CD4-positive, alpha-beta T cell treated with Interleukin-12 subunit alpha and Interleukin-12 subunit beta, for 1 hour (primary cell): ENCODE results near the gene IL32.
A peak's percentile ranks its signal among the peaks of the same experiment; 100 is the strongest.
"Not testable (repeated sequence)": the region's sequence is repeated elsewhere in the genome, so short reads cannot be mapped to it uniquely, and the experiment has no call there.

Experiments
- DNase-seq: peaks from one replicate; pipeline ENCODE4 v3.0.0-alpha.2; 2020

Gene IL32

DNA sequence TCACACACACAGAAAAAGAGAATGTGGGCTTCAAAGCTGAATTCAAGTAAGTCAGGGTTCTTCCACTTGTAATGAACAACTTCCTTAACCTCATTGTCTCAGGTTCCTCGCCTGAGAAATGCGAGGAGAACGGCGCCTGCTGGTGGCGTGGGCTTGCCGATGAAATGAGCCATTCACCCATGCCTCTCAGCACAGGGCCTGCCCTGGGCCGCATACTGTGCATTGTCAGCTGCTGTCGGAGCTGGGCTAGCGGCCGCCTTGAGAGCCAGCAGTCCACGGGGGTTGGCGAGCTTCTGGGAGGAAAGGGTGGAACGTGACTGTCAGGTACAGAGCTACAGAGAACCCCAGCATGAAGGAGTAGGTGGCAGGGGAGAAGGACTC is 12.1 kb upstream of the IL32 start:
- not testable (repeated sequence) for DNase-seq

DNA sequence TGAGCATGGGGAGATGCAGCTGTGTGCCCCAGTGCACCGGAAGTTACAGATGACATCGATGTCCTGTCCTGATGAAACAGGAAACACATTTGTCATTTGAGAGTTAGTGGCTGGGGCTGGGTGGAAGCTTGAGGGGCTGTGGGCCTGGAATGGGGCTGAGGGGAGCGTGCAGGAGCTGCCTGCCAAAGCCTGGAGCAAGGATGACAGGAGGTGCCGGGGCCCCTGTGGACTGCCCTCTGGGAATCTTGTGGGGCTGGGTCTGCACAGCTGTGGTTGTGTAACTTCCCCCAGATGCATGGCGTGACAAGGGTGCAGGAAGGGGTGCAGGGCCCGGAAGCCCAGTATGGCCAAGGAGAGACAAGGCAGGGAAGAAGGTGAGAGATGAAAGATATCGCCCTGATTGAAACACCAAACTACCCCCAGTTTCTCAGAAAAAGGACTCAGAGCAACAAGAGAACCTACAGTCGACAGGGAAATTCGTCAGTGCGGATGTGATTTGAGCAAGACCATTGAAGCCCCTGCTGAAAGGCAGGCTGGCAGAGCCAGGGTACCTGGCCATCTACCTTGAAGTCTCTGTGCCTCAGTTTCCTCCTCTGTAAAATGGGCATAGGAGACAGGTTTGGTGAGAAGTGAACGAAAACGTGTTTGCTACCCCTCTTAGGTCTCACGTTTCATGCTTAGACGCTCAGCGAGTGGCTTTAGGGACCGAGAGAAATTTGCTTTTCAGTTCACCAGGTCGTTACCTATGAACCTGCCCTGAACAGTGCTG is 10.3 kb upstream of the IL32 start:
- no peak for DNase-seq

DNA sequence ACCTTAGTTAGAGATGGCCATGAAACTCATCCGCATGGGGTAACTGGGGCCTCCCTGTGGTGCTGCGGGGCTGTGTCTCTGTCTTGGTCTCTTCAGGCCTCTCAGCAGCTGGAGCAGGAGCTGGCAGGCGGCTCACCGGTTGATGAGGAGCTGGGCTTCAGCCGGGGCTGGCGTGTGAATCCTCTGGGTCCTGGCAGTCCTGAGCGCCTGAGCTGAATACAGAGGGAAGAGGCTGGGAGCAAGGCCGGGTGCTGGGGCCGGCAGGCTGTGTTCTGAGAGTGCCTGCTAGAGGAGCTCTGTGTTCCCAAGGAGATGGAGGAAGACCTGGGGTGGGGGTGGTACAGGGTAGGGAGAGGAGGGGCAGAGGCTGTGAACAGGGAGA is 9.7 kb upstream of the IL32 start:
- not testable (repeated sequence) for DNase-seq

DNA sequence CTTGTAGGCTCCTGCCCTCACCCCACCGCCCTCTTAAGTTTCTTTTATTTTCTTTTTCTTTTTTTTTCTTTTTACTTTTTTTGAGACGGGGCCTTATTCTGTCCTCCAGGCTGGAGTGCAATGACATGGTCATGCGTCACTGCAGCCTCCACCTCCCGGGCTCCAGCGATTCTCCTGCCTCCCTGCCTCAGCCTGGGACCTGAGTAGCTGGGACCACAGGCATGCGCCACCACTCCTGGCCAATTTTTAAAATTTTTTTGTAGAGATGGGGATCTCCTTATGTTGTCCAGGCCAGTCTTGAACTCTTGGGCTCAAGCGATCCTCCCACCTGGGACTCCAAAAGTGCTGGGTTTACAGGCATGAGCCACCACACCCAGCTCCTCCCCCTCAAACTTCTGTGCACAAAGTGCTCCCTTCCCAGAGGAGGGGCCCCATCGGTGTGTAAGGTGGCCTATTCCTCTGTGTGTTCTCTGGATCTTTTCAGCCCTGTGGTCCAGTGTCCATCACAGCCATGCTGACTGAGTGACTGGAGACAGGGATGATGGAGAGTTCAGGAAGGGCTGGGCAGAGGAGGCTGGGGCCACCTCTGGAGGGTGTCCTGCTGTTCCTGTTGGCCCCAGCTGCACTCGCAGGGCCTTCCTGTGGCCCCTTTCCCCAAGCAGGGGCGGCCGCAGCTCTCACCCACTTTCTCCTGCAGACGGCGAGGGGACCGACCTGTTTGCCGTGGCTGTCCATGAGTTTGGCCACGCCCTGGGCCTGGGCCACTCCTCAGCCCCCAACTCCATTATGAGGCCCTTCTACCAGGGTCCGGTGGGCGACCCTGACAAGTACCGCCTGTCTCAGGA is 8.9 kb upstream of the IL32 start:
- DNase-seq: no peak

DNA sequence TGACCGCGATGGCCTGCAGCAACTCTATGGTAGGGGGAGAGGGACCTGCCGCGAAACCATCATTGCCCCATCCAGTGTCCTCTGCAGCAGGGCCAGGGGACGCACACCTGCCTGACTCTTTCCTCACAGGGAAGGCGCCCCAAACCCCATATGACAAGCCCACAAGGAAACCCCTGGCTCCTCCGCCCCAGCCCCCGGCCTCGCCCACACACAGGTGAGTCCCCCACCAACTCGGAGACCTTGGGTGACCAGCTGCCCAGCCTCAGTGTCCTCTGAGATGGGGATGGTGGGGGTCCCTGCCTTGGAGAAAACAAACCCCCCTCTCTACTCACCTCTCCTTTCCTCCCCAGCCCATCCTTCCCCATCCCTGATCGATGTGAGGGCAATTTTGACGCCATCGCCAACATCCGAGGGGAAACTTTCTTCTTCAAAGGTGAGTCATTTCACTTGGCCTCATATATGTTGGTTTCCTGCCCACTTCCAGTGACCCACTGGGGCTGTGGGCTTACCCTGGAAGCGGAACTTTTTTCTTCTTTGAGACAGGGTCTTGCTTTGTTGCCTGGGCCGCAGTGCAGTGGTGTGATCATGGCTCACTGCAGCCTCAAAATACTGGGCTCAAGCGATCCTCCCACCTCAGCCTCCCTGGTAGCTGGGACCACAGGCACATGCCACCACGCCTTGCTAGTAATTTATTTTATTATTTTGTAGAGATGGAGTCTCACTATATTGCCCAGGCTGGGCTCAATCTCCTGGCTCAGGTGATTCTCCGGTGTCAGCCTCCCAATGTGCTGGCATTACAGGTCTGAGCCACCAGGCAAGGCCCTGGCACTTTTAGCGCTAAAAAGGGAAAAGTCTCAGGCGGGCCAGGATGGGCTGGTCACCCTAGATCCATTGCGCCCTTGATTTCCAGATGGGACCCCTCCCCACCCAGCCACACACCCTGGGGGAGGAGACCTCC is 8.0 kb upstream of the IL32 start:
- no peak for DNase-seq

DNA sequence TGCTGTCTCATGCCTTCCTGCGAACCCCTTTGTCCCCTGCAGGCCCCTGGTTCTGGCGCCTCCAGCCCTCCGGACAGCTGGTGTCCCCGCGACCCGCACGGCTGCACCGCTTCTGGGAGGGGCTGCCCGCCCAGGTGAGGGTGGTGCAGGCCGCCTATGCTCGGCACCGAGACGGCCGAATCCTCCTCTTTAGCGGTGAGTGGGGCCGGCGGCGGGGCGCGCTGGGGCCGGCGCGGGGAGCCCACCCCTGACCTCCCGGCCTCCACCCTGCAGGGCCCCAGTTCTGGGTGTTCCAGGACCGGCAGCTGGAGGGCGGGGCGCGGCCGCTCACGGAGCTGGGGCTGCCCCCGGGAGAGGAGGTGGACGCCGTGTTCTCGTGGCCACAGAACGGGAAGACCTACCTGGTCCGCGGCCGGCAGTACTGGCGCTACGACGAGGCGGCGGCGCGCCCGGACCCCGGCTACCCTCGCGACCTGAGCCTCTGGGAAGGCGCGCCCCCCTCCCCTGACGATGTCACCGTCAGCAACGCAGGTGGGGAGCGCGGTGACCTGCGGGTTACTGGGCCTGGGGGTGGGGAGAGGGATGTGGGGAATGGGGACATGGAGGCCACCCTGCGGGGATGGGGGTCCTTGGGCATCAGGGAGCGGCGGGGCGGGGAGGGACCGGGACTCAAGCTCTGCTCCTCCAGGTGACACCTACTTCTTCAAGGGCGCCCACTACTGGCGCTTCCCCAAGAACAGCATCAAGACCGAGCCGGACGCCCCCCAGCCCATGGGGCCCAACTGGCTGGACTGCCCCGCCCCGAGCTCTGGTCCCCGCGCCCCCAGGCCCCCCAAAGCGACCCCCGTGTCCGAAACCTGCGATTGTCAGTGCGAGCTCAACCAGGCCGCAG is 7.1 kb upstream of the IL32 start:
- DNase-seq: peak; percentile 57

DNA sequence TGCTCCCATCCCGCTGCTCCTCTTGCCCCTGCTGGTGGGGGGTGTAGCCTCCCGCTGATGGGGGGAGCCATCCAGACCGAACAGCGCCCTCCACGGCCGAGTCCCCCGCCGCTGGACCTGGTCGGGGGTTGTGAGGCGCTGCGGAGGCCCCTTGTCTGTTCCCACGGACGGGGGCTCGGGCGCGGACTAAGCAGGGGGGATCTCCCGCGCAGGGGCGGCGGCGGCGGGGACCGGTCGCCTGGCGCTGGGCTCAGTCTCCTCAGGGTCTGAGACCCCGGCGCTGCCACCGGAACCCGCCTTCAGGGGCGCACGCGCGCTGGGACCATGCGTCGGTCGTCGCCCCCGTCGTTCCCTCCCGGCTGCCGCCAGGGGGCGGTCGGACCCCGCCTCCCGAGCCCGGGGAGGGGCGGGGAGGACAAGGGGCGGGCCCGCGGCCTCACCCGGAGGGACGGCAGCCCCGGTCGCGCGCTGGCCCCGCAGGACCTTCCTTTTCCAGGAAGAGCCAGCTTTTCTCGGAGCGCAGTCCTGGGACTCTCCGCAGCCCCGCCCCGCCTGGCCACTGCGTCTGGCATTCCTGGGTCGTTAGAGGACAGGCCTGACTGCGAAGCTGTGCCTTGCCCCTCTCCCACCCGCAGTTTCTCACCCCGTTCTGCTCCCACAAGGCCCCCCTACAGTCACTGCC is 6.3 kb upstream of the IL32 start:
- DNase-seq: peak; percentile 90

DNA sequence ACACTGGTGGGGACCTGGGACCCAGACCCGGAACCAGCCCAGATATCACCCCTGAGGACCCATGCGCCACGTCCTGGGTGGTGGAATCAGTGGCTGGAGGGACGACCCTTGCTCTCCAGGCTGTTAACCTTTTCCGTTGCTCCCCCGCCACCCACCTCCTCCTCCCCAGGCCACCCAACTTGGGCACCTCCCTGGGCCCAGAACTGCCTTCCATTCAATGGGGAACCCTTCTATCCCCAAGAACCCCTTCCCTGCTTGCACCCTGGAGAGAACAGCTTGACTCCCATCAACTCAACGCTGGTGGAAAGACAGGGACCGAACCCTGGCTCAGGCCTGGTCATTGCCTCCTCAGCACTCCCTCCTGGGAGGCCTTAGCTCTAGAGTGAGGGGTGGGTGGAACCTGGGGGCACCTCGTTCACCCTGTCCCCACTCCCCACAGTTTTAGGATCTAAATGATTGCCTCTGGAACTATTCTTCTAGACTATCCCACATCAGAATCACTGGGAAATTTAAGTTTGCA is 5.7 kb upstream of the IL32 start:
- no peak for DNase-seq

DNA sequence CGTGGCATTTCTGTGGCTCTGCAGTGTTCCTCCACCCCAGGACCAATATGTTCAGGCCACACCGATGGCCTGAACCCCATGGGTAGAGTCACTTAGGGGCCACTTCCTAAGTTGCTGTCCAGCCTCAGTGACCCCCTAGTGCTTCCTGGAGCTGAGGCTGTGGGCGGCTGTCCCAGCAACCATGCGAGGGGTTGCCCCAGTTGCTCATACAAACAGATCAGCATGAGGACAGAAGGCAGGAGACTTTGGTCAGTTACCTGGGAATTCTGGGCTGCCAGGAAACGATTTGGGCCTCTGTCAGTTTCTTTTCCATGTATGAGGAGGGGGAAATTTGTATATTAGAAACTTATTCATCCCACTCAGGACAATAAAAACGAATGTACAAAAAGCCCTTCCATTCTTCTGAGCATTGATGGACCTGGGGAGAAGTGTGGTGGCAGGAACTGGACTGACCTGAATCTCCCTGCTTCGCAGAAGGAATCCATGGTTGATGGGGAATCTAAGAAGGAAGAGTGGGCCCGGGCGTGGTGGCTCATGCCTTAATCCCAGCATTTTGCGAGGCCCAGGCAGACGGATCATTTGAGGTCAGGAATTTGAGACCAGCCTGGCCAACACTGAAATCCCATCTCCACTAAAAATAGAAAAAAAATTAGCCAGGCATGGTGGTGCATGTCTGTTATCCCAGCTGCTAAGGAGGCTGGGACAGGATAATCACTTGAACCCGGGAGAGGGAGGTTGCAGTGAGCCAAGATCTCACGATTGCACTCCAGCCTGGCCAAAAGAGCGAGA is 4.9 kb upstream of the IL32 start:
- DNase-seq: no peak

DNA sequence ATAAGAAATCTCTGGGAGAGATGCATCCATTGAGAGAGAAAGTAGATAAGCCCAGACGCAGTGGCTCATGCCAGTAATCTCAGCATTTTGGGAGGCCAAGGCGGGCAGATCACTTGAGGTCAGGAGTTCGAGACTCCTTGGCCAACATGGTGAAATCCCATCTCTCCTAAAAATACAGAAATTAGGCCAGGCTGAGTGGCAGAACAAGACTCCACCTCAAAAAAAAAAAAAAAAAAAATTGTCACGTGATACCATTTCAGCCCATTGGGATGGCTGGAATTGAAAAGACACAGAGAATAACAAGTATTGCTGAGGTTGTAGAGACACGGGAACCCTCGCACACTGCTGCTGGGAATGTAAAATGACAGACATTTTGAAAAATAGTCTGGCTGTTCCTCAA is 2.9 kb upstream of the IL32 start:
- no peak for DNase-seq

DNA sequence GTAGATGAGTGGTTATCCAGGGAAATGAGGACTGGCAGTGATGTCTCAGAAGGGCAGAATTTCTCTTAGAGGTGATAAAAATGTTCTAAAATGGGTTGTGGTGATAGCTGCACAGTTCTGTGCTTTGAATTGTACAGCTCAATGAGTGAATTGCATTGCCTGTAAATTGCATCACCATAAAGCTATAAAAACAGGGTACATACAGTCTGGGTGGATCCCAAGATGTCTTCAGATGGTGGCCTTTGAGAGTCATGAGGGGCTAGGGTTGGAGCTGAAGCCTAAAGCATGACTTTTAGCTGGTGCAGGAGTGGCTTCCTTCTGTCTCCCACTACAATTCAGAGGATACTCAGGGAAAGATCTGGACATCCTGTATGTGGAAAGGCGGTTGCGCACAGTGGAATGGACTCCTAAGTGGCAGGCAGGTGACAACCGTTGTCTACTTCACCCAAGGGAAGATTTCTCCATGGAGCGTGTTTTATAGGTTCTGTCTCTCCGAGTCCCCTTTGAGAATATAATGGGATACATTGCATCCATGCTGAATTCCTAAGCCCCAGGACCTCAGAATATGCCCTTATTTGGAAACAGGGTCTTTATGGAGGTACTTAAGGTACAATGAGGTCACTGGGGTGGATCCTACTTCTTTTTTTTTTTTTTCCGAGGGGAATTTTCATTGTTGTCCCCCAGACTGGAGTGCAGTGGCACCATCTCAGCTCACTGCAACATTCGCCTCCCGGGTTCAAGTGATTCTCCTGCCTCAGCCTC is 1.6 kb upstream of the IL32 start:
- no peak for DNase-seq

DNA sequence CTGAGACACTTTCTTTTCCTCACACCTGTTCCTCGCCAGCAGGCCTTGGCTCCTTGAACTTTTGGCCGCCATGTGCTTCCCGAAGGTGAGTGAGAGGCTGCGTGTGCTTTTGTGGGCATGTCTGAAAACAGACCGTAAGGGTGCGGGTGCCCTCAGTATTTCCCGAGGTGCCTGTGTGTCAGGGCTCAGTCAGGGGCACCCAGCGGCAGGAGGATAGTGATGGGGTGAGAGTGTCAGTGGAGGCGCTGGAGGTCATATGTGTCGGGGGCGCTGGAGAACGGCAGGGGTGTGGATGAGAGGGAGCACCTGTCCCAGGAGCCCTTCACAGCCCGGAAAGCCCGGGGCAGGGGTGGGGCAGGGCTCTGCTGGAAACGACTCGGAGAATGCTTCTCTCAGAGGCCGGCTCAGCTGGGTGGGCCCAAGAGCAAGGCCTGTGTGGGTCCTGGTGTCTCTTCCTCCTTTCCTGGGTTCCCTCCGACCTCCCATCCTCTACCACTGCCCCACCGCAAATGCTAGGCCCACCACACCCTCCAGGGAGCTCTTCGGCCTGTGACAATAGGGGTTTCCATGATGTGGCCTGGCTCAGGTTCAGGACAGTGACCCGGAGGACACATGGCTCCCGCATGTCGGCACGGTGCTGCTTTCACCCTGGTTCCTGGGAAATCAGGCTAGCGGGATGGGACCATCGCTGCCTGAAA is 451 bp downstream of the IL32 start:
- DNase-seq: no peak

DNA sequence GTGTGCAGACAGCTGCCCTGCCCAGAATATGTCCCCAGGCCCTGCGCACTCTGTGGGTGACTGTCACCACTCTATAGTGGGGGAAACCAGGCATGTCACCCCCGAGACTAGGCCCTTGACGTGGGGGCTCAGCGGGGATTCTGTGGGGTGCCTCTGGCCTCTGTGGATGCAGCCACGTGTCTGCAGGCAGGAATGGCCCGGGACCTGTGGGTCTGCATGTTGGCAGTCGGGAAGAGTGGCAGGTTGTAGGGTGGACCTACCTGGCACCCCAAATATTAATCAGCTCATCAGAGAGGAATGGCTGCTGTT is 954 bp downstream of the IL32 start:
- no peak for DNase-seq

DNA sequence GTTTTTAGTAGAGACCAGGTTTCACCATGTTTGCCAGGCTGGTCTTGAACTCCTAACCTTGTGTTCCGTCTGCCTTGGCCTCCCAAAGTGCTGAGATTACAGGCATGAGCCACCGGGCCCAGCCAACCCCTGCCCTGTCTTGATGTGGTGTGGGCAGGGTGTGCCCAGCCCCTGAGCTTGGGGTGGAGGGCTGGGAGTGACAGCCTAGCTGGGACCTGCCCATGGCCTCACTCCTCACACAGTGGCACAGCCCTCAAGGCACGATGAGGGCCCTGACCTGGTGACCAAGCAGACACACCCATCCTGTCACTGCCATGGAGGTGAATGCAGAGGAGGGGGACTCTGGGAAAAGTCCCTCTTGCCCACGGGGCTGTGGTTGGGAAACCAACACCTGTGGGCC is 3.0 kb downstream of the IL32 start:
- DNase-seq: no peak

DNA sequence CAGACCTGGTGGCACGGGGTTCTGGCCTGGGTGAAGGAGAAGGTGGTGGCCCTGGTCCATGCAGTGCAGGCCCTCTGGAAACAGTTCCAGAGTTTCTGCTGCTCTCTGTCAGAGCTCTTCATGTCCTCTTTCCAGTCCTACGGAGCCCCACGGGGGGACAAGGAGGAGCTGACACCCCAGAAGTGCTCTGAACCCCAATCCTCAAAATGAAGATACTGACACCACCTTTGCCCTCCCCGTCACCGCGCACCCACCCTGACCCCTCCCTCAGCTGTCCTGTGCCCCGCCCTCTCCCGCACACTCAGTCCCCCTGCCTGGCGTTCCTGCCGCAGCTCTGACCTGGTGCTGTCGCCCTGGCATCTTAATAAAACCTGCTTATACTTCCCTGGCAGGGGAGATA is 3.7 kb downstream of the IL32 start:
- not testable (repeated sequence) for DNase-seq

DNA sequence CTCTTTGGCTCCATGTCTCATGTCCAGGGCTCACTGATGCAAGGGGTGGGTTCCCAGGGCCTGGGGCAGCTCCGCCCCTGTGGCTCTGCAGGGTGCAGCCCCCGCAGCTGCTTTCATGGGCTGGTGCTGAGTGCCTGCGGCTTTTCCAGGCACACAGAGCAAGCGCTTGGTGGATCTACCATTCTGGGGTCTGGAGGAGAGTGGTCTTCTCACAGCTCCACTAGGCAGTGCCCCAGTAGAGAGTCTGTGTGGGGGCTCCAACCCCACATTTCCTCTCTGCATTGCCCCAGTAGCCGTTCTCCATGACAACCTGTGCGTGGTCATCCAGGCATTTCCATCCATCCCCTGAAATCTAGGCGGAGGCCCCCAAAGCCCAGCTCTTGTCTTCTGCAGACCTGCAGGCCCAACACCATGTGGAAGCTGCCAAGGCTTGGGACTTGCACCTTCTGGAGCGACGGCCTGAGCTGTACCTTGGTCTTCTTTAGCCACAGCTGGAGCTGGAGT is 5.2 kb downstream of the IL32 start:
- peak; percentile 54 for DNase-seq

DNA sequence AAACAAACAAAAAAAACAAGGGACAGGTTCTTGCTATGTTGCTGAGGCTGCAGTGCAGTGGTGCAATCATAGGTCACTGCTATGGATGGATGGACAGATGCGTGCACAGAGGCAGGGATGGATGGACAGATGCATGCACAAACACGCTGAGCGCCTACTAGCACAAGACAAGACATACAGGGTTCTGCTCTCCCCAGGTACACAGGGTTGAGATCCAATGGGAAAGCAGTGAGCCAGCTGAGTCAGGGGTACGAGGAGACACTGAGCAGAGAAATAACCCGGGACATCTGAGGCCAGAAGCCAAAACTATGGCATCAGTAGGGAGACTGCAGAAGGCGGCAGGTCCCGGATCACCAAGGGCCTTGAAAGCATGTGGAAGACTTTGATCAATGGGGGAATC is 6.2 kb downstream of the IL32 start:
- peak; percentile 51 for DNase-seq

DNA sequence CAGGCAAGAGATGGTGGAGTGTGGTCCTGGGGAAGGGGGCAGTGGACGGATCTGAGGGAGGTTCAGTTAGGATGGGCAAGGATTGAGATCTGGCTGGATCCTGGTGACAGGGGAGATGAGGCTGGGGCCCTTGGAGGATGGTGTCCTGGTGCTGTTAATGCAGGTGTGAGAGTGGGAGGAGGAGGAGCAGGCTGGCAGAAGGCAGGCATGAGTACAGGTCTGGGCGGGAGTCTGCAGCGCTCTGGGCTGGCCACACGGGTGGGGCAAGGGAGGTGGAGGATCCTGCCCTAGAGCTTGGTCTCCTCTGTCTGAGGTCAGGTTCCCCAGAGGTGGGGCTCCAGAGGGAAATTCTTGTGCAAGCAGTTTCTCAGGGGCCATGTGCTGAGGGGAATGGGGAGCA is 6.7 kb downstream of the IL32 start:
- DNase-seq: peak; percentile 62
